ENCODE results near the gene ZNF511. TPM values are rescaled to one million over a fixed set of nuclear protein-coding genes. Genes with fewer than 3 reads are reported as not detected.
A peak's percentile ranks its signal among the peaks of the same experiment; 100 is the strongest.

Gene ZNF511
- total and polyA plus RNA-seq, 10 donors, result 26.3 to 50.6 (median 30.5) TPM

DNA sequence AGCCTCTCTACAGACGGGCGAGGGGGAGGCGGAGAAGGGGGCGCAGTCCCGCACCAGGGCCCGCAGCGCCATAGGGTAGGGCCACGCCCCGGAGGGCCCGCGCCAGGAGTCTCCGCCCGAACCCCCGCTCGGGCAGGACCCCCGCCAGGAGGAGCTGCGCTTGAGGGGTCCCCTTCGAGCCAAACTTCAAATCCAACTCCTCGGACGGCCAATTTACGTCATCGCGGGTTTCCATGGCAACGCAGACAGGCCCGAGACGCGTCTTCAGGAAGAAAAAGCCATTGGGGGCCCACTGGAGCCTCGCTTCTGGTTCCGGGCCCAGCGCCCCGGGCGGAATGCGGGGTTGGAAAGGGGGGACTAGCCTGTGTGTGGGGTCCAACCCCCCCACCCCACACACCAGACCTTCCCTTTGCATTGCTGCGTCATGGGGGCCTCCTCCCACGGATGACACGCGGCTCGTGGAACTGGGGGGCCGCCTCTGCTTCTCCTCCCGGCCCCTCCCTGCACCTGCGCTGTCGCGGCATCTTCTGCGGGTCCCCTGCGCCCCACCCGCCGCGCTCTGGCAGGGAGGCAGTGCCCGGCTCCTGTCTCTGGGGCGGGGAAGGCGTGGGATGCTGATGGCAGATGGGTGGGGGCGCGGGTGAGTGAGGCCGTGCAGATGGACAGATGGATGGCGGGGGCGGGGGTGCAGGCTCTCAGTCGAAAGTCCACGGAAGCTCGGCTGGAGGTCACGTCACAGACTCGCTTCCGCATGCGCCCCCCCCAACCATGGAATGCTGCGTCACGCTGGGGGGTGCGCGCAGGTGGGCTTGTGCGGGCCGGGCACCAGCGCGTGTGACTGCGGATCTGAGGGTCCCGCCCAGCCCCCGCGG is 26.8 kb downstream of the ZNF511 start:
- Histone ChIP-seq H3K4me1 (peaks cover 15 to 31% (median 24%) of the 10 kb centered on the region in 6 donors), H3K27me3 (replicated peaks in 1 of 7) (peaks cover 0 to 82% (median 47%) of the 10 kb centered on the region in 7 donors), H3K36me3 (no peaks in the 10 kb centered on the region), H3K9me3 (no peaks in the 10 kb centered on the region), H3K27ac (peak overlapping the region in 5 of 8 donors; percentile 43 to 71 (median 59)), H3K4me3 (peak overlapping the region; percentile 8 to 77 (median 47))
- peak; percentile 85 for DNase-seq
- TF ChIP-seq, protein P1, sequence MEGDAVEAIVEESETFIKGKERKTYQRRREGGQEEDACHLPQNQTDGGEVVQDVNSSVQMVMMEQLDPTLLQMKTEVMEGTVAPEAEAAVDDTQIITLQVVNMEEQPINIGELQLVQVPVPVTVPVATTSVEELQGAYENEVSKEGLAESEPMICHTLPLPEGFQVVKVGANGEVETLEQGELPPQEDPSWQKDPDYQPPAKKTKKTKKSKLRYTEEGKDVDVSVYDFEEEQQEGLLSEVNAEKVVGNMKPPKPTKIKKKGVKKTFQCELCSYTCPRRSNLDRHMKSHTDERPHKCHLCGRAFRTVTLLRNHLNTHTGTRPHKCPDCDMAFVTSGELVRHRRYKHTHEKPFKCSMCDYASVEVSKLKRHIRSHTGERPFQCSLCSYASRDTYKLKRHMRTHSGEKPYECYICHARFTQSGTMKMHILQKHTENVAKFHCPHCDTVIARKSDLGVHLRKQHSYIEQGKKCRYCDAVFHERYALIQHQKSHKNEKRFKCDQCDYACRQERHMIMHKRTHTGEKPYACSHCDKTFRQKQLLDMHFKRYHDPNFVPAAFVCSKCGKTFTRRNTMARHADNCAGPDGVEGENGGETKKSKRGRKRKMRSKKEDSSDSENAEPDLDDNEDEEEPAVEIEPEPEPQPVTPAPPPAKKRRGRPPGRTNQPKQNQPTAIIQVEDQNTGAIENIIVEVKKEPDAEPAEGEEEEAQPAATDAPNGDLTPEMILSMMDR (IDR thresholded peaks at IDR 0.05 in 8 of 11, conservative IDR thresholded peaks at IDR 0.05 in 3 of 11), result no peak
- WGBS, 5 donors, result 2 to 5% (median 2%) methylated on average over 14 to 75 of the region's 75 CpGs
- intact Hi-C loops (cut with DNase I; ENCODE audit: low total_unique reads), result loop anchor here (10.0 kb wide), 1 partner anchor 189 kb away; the partner anchor contains the start of gene CYP2E1

DNA sequence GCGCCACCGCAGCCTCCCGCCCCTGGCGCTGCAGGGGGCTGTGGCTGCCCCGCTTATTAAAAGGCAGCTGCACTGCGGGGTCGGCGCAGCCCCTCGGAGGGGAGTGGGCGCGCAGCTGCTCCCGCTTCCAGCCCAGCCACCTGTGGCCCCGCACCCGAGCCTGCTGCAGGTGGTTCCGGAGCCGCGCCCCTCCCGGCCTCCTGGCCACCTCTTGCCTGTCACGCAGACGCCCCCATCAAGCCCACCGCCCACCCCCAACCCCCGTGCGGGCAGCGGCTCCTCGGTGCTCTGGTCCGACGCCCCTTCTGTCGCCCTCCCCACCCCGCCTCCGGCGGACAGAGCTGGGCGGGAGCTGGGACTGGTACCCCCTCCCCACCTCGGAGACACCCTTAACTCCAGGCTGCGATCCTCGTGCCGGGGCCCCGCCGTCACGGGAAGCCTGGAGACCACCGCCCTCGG is 27.4 kb downstream of the ZNF511 start:
- H3K9me3 ChIP-seq, result no peaks in the 10 kb centered on the region
- peaks cover 15 to 31% (median 24%) of the 10 kb centered on the region in 6 donors for H3K4me1 ChIP-seq
- 5 to 8% (median 6%) methylated on average over 32 to 41 of the region's 41 CpGs; no CpG with 5 or more reads in 1 of the 5 donors for WGBS, 5 donors
- H3K4me3 ChIP-seq, result peak overlapping the region; percentile 8 to 77 (median 47)
- intact Hi-C loops (cut with DNase I; ENCODE audit: low total_unique reads), result loop anchor here (10.0 kb wide), 1 partner anchor 189 kb away; the partner anchor contains the start of gene CYP2E1
- peaks cover 0 to 83% (median 47%) of the 10 kb centered on the region in 7 donors for H3K27me3 ChIP-seq (replicated peaks in 1 of 7)
- no peak for TF ChIP-seq POLR2AphosphoS5 (IDR thresholded peaks at IDR 0.05)
- TF ChIP-seq, protein P1 (IDR thresholded peaks at IDR 0.05 in 8 of 11, conservative IDR thresholded peaks at IDR 0.05 in 3 of 11), result no peak
- TF ChIP-seq POLR2A (IDR thresholded peaks at IDR 0.05), result no peak
- peak; percentile 83 for DNase-seq
- H3K36me3 ChIP-seq, result no peaks in the 10 kb centered on the region
- H3K27ac ChIP-seq, result peak overlapping the region in 5 of 8 donors; percentile 43 to 71 (median 59)

DNA sequence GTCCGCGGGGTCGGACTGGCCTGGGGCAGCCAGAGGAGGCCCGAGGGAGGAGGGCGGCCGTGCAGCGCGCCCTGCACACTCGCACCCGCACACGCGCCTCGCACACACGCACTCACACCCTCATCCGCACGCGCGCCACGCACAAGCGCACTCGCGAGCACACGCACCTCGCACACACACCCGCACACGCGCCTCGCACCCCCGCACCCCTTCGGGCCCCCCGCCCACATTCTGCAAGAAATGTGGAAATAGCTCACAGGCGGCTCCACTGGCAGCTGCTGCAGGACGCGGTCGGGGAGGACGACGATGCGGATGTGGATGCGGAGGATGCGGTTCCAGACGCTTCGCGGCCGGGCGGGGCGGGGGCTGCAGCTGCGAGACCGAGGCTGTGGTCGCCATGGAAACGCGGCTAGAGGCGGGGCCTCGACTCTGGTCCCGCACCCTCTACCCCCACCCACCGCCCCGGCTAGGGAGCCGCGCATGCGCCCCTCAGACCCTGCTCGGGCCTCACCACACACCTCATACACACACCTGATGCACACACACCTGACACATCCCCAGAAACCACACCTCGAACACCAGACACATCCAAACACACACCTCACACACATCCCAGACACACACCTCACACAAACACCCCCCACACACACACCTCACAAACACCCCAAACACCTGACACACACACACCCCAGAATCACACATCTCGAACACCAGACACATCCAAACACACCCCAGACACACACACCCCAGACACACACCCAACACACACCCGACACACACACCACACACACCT is 28.1 kb downstream of the ZNF511 start, which contains the start of gene CALY:
Gene CALY (minus strand): TSS at position 320 of the 793 bp plus-strand sequence. CDS start 7,907 bp downstream, outside the sequence.
- Histone ChIP-seq H3K9me3 (no peaks in the 10 kb centered on the region), H3K27me3 (replicated peaks in 1 of 7) (peaks cover 0 to 88% (median 47%) of the 10 kb centered on the region in 7 donors), H3K4me3 (peak within 1 kb of the TSS; percentile 8 to 77 (median 47)), H3K4me1 (peaks cover 15 to 31% (median 24%) of the 10 kb centered on the region in 6 donors), H3K36me3 (no peaks in the 10 kb centered on the region), H3K27ac (peak within 1 kb of the TSS in 5 of 8 donors; percentile 43 to 71 (median 59))
- WGBS, 5 donors, result 10 to 19% (median 13%) methylated on average over 51 to 63 of the region's 63 CpGs
- intact Hi-C loops (cut with DNase I; ENCODE audit: low total_unique reads), result loop anchor here (10.0 kb wide), 1 partner anchor 188 kb away; the partner anchor contains the start of gene CYP2E1
- DNase-seq, result peak; percentile 90
- TF ChIP-seq, protein P1 (IDR thresholded peaks at IDR 0.05 in 8 of 11, conservative IDR thresholded peaks at IDR 0.05 in 3 of 11), result no peak
- peak in 2 of 3 donors; percentile 48 to 69 for TF ChIP-seq POLR2AphosphoS5 (IDR thresholded peaks at IDR 0.05)
- TF ChIP-seq POLR2A (IDR thresholded peaks at IDR 0.05), result no peak
